Medulla oblongata (tissue), 1 donor: ENCODE results near the gene PXN.

Experiments used
- DNase-seq: peaks from one replicate; pipeline ENCODE4 v3.0.0-alpha.2; 2015; ENCODE audit errors: extremely low spot score

PXN gene

GRCh38 chr12:120265473-120266179, at the start of gene PXN:
Gene PXN, minus strand, starts transcription at chr12:120265730. Its CDS starts 101 bp downstream, at chr12:120265629.
- peak; percentile 87 for DNase-seq

DNA sequence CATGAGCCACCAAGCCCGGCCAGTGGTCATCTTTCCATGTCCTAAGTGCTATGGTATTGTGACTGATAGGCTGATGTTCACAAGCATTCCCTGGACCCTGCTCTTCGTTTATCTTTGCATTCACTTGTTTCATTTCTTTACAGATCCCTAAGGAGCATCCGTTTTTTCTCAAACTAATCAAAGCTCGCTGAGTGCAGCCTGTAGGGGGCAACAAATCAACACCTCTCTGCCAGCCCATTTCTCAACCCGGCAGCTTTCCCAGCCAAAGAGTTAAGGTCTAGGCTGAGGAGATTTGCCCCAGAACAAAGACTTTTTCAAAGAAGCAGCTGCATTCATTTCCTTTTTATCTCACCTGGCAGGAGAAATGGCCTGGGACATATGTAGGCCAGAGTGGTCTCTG, 48.7 kb upstream of the PXN start:
- no peak for DNase-seq

DNA sequence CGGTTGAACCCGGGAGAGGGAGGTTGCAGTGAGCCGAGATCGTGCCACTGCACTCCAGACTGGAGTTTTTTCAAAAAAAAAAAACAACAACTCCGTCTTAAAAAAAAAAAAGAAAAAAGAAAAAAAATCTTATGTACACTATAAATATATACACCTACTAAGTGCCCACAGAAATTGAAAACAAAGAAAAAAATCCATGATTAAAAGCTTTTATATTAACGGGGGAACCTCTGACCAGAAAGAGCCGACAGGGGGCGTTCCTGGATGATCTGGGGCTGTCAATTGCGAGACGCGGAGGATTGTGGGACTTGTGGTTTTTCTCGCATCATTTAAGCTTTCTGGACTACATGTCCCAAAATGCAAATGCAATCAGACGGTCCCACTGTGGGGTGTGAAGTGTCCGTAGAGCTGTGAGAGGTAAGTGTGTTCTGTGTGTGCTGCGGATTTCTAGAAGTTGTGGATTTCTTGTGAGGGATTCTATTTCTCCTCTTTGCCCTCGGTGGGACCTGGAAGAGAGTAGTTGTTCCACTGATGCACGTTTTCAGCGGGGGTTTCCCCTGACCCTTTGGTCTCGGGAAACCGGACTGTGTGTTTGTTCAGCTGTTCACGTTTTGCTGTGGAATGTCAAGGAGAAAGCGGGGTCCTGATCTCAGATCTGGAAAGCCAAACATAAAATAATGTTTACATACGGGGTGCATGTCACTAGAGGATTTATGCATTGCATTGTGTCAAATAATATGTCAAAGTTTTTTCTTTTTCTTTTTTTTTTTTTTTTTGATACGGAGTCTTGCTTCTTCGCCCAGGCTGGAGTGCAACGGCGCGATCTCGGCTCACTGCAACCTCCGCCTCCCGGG, 36.7 kb upstream of the PXN start, which contains the start of gene SIRT4:
Gene SIRT4 (plus strand): TSS at position 360 of the 854 bp plus-strand sequence. CDS start 1,241 bp downstream, outside the sequence.
- DNase-seq: peak; percentile 99

- peak; percentile 91 for DNase-seq
Measured at GRCh38 chr12:120292661-120293531, 27.4 kb upstream of the PXN start, which contains the start of gene RNU4-1. Gene RNU4-1, minus strand, starts transcription at chr12:120293237.

DNA sequence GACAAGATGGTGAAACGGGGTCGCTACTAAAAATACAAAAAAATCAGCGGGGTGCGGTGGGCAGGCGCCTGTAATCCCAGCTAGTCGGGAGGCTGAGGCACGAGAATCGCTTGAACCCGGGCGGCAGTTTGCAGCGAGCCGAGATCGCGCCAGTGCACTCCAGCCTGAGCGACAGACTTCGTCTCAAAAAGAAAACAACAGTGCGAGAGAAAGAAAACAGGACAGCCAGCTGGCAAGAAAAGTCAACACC, 26.8 kb upstream of the PXN start:
- DNase-seq: no peak

- DNase-seq: peak; percentile 33
Measured at GRCh38 chr12:120290609-120291305, 25.2 kb upstream of the PXN start.

- no peak for DNase-seq
Measured at GRCh38 chr12:120287491-120287890, 22.0 kb upstream of the PXN start.

DNA sequence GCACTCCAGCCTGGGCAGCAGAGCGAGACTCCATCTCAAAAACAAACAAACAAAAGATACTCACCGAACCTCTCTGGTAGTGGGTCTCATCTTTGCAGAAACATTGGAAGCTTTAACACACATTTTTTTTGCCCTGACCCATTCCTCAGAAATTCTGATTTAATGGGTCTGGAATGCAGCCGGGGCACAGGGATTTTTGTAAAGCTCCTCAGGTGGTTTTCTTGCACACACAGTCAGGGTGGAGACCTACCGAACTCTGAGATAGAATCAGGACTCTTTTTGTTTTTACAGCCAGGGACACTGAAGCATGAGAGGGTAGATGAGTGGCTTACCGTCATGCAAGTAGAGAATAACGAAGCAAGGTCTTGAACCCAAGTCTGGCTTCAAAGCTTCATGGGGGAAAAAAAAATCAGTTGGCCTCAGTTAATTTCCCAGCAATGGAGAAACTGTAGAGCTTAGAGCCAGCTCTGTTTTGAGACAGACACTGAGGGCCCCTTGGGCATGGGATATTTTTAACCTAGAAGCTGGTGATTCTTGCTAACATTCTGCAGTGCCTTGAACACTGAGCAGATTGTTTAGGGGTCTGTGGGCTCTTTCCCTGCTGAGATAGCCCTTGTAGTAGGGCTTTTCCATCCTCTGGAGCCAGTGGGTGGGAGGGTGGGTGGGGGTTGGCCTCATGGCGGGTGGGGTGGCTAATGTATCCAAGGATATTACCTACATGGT, 21.4 kb upstream of the PXN start:
- no peak for DNase-seq

- DNase-seq: no peak
Measured at GRCh38 chr12:120284381-120284780, 18.9 kb upstream of the PXN start.

GRCh38 chr12:120283318-120283717, 17.8 kb upstream of the PXN start:
- no peak for DNase-seq

- DNase-seq: no peak
Measured at GRCh38 chr12:120278137-120279069, 12.9 kb upstream of the PXN start.

- no peak for DNase-seq
Measured at GRCh38 chr12:120276734-120277133, 11.2 kb upstream of the PXN start.

- DNase-seq: no peak
Measured at GRCh38 chr12:120267736-120268135, 2.2 kb upstream of the PXN start.

GRCh38 chr12:120266180-120266870, 795 bp upstream of the PXN start:
- no peak for DNase-seq

DNA sequence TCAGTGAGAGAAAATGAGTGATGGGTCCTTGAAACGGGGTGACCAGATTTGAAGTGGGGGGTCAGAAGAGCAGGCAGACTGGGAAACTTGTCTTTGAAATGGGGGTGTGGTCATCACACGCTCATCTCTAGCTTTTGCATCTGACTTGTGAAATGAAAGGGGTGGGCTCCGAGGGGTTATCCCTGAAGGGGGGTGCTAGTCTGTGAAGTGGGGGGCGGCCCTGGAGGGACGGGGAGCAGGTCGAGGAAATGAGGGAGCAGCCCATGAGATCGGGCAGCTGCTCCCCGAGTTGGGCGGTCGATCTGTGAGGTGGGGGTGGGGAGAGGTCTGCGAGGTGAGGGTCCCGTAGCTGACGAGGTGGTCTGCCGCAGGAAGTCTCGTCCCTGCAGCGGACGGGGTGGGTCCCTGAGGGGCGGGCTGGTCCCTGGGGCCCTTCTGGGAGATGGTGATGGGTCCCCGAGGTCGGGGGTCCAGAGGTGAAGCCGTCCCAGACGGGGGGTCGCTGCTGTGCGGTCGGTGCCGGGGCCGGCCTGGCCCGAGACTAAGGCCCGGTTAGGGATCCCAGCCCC, 542 bp downstream of the PXN start:
- no peak for DNase-seq

DNA sequence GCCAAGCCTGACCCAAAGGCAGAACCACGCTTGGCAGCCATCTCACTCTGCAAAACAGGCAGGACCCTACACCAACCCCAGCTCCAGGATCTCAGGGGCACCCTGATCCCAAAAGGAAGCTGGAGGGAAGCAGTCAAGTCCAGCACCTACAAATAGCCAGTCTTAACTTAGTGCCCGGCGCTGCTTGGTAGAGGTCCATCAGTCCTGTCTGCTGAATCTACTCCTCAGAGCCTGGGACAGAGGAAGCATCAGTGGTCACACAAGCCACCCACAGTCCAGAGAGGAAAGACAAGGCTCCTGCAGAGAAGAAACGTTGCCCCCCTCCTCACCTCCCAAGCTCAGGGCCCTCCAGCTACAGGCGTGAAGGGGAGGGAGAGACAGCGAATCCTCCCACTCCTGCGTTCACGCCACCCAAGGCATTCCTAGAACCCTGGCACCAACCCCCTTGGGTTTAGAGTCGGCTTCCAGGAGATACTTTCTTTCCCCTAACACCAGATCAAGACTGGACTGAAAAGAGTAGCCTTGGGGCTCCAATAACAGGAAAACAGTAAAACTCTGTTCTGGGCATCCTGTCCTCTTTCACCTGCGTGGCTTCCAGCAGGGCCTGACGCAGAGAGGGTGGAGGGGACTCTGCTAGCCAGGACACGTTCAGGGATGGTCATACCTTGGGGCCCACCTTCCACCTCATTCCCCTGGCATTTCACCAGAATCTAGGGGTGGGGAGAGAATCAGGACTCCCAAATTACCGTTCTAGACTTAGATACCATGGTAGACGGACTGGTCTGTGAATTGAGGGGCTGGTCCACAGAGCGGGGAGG, 1.2 kb downstream of the PXN start:
- no peak for DNase-seq

GRCh38 chr12:120263748-120264085, 1.8 kb downstream of the PXN start:
- no peak for DNase-seq
